ENCODE data around the gene SPA17. TPM values are rescaled to one million over a fixed set of nuclear protein-coding genes. Genes with fewer than 3 reads are reported as not detected.

Gene SPA17
- polyA plus RNA-seq, 3 donors: 0.75 to 6.7 (median 4.2) TPM

DNA sequence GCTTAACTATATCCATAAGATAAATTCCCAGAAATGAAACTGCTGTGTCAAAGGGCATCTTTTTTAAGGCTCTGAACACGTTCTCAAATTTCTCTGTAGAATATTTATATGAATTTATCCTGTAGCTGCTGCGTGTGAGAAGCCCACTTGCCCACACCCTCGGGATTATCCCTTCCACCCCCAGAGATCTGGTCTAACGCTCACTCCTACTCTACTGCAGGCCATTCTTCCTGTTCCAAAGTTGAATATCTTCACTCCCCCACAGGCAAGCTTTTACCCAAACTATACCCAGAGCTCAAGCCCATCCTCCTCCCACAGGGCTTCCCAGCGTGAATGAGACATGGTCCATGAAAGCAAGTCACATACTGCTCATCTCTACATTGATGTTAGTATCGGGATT, 25.1 kb upstream of the SPA17 start:
- intact Hi-C loops (cut with micrococcal nuclease): no loop called here
- no peak overlapping the region for H3K9ac ChIP-seq (ENCODE audit: insufficient read depth, low read length, poor library complexity, severe bottlenecking)
- H3K79me2 ChIP-seq (ENCODE audit: insufficient read depth, low read length): no peaks in the 10 kb centered on the region
- Mint-ChIP-seq H3K27ac (peak overlapping the region in 1 of 7 donors; percentile 68), H3K4me1 (peaks cover 6% of the 10 kb centered on the region), H3K27me3 (ENCODE audit: low read depth in 3 of 3) (peaks cover 0 to 2% (median 0%) of the 10 kb centered on the region in 3 donors), H3K9me3 (no peaks in the 10 kb centered on the region), H3K4me3 (no peak overlapping the region), H3K36me3 (peaks cover 0 to 12% of the 10 kb centered on the region in 2 donors)
- no peaks in the 10 kb centered on the region for H3K36me3 ChIP-seq (replicated peaks in 1 of 2; ENCODE audit: control insufficient read depth in 1 of 2, insufficient read depth in 2 of 2, low read length in 2 of 2)
- 100% methylated on average over 3 of the region's 6 CpGs for WGBS (ENCODE audit: insufficient coverage)
- no peak for TF ChIP-seq CTCF (IDR thresholded peaks at IDR 0.05)
- peaks cover 5 to 8% of the 10 kb centered on the region in 2 donors for H3K4me1 ChIP-seq (ENCODE audit: control insufficient read depth in 1 of 2, insufficient read depth in 2 of 2, low read length in 2 of 2)
- H3K4me2 ChIP-seq (replicated peaks; ENCODE audit: extremely low read depth, low read length, poor library complexity, severe bottlenecking): no peak overlapping the region
- no peak overlapping the region for H3K27ac ChIP-seq (ENCODE audit: low read depth in 1 of 2, low read length in 2 of 2)
- no peak overlapping the region for H3K4me3 ChIP-seq (replicated peaks in 1 of 3; ENCODE audit: low read depth in 2 of 3, low read length in 3 of 3)
- no peaks in the 10 kb centered on the region for H3K27me3 ChIP-seq (ENCODE audit: control insufficient read depth in 2 of 2, insufficient read depth in 2 of 2, low read length in 2 of 2)
- no peak for DNase-seq
- no peak overlapping the region for H2AFZ ChIP-seq (ENCODE audit: insufficient read depth, low read depth, low read length, poor library complexity, severe bottlenecking)
- H4K20me1 ChIP-seq (ENCODE audit: insufficient read depth, low read length): no peaks in the 10 kb centered on the region
- no peaks in the 10 kb centered on the region for H3K9me3 ChIP-seq (replicated peaks in 1 of 2; ENCODE audit: control insufficient read depth in 1 of 2, insufficient read depth in 1 of 2, low read length in 2 of 2)

DNA sequence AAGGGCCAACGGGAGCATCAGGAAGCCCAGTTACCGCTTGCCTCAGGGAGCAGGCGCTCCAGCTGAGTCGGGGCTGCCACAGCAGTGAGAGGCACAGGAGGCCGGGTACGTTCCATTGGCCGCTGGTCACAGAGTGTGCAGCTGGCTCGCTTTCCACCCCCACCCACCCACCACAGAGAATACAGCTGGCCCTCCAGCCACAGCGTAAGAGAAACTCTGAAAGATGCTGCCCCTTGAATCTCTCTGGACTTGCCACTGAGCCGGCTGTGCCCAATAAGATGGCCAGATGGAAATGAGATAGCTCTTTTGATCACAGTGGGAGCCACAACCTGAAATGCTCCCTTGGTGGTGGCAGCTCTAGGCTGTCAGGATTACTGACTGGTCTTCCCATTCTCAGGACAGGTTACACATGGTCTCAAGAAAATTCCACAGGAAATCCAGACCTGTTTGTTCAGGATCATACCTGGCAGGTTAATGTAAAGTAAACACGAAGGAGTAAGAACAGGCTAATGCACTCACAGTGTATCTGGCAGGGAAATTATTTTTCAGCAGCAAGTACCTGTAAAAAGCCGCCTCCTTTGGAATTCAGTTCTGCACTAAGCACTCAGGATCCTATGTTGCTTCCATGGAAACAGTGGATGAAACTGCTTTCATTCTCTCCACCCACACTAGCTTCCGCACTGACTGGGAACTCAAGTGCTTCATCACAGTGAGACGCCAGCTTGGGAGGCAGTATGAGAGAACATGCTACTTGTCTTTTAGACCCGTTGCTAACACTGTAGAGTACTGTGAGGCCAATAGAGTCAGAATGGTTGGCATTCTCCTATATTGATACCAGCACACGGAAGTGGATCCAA, 16.7 kb upstream of the SPA17 start:
- Mint-ChIP-seq H3K4me3 (no peak overlapping the region), H3K27me3 (ENCODE audit: low read depth in 3 of 3) (peaks cover 0 to 3% (median 0%) of the 10 kb centered on the region in 3 donors), H3K9me3 (no peaks in the 10 kb centered on the region), H3K36me3 (peaks cover 0 to 5% of the 10 kb centered on the region in 2 donors), H3K27ac (peak overlapping the region in 1 of 7 donors; percentile 13), H3K4me1 (no peaks in the 10 kb centered on the region)
- intact Hi-C loops (cut with micrococcal nuclease): no loop called here
- H3K9ac ChIP-seq (ENCODE audit: insufficient read depth, low read length, poor library complexity, severe bottlenecking): no peak overlapping the region
- H4K20me1 ChIP-seq (ENCODE audit: insufficient read depth, low read length): no peaks in the 10 kb centered on the region
- H3K9me3 ChIP-seq (replicated peaks in 1 of 2; ENCODE audit: control insufficient read depth in 1 of 2, insufficient read depth in 1 of 2, low read length in 2 of 2): no peaks in the 10 kb centered on the region
- no peaks in the 10 kb centered on the region for H3K27me3 ChIP-seq (ENCODE audit: control insufficient read depth in 2 of 2, insufficient read depth in 2 of 2, low read length in 2 of 2)
- H3K36me3 ChIP-seq (replicated peaks in 1 of 2; ENCODE audit: control insufficient read depth in 1 of 2, insufficient read depth in 2 of 2, low read length in 2 of 2): no peaks in the 10 kb centered on the region
- H3K27ac ChIP-seq (ENCODE audit: low read depth in 1 of 2, low read length in 2 of 2): no peak overlapping the region
- 93% methylated on average over 3 of the region's 16 CpGs for WGBS (ENCODE audit: insufficient coverage)
- H3K4me1 ChIP-seq (ENCODE audit: control insufficient read depth in 1 of 2, insufficient read depth in 2 of 2, low read length in 2 of 2): no peaks in the 10 kb centered on the region
- no peak for DNase-seq
- no peak overlapping the region for H3K4me3 ChIP-seq (replicated peaks in 1 of 3; ENCODE audit: low read depth in 2 of 3, low read length in 3 of 3)
- no peaks in the 10 kb centered on the region for H3K79me2 ChIP-seq (ENCODE audit: insufficient read depth, low read length)
- no peak for TF ChIP-seq CTCF (IDR thresholded peaks at IDR 0.05)
- no peak overlapping the region for H3K4me2 ChIP-seq (replicated peaks; ENCODE audit: extremely low read depth, low read length, poor library complexity, severe bottlenecking)
- no peak overlapping the region for H2AFZ ChIP-seq (ENCODE audit: insufficient read depth, low read depth, low read length, poor library complexity, severe bottlenecking)

Measured in CD14-positive monocyte (primary cell).